Measurements from ENCODE around the gene F5.

Gene F5

DNA sequence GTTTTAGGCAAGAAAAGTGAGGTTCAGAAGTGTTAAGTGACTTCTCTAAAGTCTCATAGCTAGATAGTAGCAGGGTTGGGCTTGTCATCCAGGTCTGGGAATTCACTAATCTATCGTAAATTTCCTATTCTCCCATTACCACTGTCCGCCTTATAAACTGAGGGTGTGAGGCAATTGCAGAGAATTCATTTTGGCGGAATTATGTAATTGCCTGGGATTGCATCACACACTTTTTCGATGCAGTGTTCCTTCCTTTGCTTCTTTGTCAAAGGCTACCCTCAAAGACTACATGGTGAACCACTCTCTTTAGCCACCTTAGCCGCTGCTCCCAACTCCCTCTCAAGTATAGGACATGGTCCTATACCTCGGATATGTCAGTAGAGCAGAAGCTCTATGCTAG is 24.6 kb upstream of the F5 start:
- Histone ChIP-seq H3K4me1 (ENCODE audit: control insufficient read depth, insufficient read depth, low read length) (no peaks in the 10 kb centered on the region), H3K9me3 (ENCODE audit: control insufficient read depth, low read length) (no peaks in the 10 kb centered on the region), H3K27me3 (replicated peaks; ENCODE audit: control insufficient read depth, insufficient read depth, low read length) (peaks cover 54% of the 10 kb centered on the region), H3K36me3 (ENCODE audit: control insufficient read depth, insufficient read depth, low read length, severe bottlenecking) (no peaks in the 10 kb centered on the region), H3K9ac (ENCODE audit: low read length) (no peak overlapping the region), H3K4me3 (ENCODE audit: low read length) (no peak overlapping the region)
- DNase-seq (ENCODE audit: low read depth), result no peak

DNA sequence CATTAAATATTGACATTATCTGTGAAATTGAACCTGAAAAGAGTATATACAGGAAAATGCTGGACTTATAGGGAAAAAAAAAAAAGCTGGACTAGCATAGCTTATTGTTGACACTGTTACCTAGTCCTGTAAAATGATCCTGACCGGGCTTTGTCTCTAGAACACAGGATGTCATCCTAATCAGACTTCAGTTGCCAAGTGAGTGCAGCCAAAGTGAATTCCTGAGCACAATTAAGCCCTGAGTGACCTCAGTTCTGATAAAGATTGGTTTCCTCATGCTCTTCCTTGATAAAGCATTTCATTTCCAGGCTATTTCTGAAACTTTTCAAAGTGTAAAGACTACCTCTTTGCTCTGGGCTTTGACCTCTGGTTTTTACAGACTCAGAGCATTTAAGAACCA is 23.8 kb upstream of the F5 start:
- no peaks in the 10 kb centered on the region for H3K4me1 ChIP-seq (ENCODE audit: control insufficient read depth, insufficient read depth, low read length)
- H3K4me3 ChIP-seq (ENCODE audit: low read length), result no peak overlapping the region
- peaks cover 50% of the 10 kb centered on the region for H3K27me3 ChIP-seq (replicated peaks; ENCODE audit: control insufficient read depth, insufficient read depth, low read length)
- no peak for DNase-seq (ENCODE audit: low read depth)
- H3K9me3 ChIP-seq (ENCODE audit: control insufficient read depth, low read length), result no peaks in the 10 kb centered on the region
- no peaks in the 10 kb centered on the region for H3K36me3 ChIP-seq (ENCODE audit: control insufficient read depth, insufficient read depth, low read length, severe bottlenecking)
- H3K9ac ChIP-seq (ENCODE audit: low read length), result no peak overlapping the region

DNA sequence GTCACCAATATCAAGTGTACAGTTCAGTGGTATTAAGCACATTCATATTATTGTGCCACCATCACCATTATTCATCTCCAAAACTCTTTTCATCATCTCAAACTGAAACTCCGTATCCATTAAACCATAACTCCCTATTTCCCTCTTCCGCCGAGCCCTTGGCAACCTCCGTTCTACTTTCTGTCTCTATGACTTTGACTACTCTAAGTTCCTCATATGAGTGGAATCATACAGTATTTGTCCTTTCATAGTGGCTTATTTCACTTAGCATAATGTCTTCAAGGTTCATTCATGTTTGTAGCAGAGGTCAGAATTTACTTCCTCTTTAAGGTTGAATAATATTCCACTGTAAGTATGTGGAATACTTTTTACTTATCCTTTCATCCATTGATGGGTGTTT is 21.9 kb upstream of the F5 start:
- H3K9ac ChIP-seq (ENCODE audit: low read length), result no peak overlapping the region
- H3K4me3 ChIP-seq (ENCODE audit: low read length), result no peak overlapping the region
- peaks cover 45% of the 10 kb centered on the region for H3K27me3 ChIP-seq (replicated peaks; ENCODE audit: control insufficient read depth, insufficient read depth, low read length)
- no peaks in the 10 kb centered on the region for H3K36me3 ChIP-seq (ENCODE audit: control insufficient read depth, insufficient read depth, low read length, severe bottlenecking)
- no peaks in the 10 kb centered on the region for H3K9me3 ChIP-seq (ENCODE audit: control insufficient read depth, low read length)
- DNase-seq (ENCODE audit: low read depth), result no peak
- no peaks in the 10 kb centered on the region for H3K4me1 ChIP-seq (ENCODE audit: control insufficient read depth, insufficient read depth, low read length)

DNA sequence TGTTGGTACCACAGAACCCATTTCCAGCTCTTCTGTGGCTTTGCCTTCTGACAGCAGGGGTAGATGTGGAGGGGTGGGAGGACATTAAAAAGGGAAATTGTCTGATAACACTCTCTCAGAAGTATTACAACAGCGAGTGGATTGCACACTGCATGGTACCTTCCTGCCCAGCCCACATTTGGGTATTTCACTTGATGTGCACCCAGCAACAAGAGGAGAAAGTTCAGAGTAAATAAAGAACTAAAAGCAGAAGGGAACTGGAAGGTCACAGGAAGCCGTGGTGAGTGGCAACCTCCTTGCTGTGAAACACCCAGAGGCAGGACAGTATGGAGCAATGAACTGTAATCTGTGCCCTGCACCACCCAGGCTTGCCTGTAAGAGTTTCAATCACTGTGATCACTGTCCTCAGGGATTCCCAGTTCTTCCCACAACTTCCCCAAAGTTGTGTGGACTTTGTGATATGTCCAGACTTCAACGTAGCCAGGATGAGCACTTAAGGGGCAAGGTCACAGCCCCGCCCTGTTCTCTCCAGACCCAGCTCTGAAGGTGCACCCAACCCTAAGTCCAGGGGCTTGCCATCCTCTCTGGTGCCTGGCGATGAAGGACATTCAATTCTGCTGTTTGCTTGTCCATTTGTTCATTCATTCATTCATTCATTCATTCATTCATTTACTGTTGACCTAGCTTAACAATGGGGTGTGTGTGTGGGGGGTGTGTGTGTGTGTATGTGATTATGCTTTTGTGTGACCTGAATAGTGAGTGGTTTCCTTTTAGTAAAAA is 18.7 kb upstream of the F5 start:
- Histone ChIP-seq H3K4me3 (ENCODE audit: low read length) (no peak overlapping the region), H3K9me3 (ENCODE audit: control insufficient read depth, low read length) (no peaks in the 10 kb centered on the region), H3K27me3 (replicated peaks; ENCODE audit: control insufficient read depth, insufficient read depth, low read length) (peaks cover 31% of the 10 kb centered on the region), H3K36me3 (ENCODE audit: control insufficient read depth, insufficient read depth, low read length, severe bottlenecking) (no peaks in the 10 kb centered on the region), H3K4me1 (ENCODE audit: control insufficient read depth, insufficient read depth, low read length) (no peaks in the 10 kb centered on the region), H3K9ac (ENCODE audit: low read length) (no peak overlapping the region)
- DNase-seq (ENCODE audit: low read depth), result no peak

DNA sequence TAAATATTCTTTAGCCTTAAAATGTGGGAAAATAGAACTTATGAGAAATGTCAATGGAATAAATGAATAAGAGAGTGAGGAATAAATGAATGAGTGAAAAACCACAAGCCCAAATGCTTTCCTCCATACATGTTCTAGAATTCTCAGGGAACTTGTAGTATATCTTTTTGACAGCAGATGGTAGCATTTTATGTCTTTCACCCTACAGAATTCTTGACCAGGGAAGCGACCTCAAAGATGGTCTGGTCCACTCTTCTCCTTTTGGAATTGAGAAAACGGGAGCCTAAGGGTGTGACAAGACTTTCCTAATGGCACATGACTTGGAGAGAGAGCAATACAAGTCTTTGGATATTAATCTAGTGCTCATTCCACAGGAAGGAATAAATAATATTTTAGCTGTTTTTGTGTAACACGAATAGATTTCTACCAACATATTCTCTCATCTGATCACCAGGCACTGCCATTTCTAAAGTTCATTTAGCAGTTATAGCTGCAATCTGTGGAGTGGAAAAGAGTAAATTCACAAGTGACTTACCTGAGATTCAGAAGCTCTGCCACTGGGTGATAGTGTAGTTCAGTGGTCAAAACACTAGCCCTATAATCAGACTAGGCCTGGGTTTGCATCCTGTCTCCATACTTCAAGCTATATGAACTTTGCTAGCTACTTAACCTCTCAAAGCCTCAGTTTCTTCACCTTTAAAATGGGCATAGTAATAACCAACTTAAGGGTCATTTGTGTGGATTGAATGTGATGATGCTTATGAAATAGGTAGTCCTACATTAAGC is 15.0 kb upstream of the F5 start:
- no peak overlapping the region for H3K9ac ChIP-seq (ENCODE audit: low read length)
- peaks cover 17% of the 10 kb centered on the region for H3K27me3 ChIP-seq (replicated peaks; ENCODE audit: control insufficient read depth, insufficient read depth, low read length)
- no peaks in the 10 kb centered on the region for H3K36me3 ChIP-seq (ENCODE audit: control insufficient read depth, insufficient read depth, low read length, severe bottlenecking)
- DNase-seq (ENCODE audit: low read depth), result peak; percentile 68
- peaks cover 5% of the 10 kb centered on the region for H3K4me1 ChIP-seq (ENCODE audit: control insufficient read depth, insufficient read depth, low read length)
- H3K4me3 ChIP-seq (ENCODE audit: low read length), result no peak overlapping the region
- H3K9me3 ChIP-seq (ENCODE audit: control insufficient read depth, low read length), result no peaks in the 10 kb centered on the region

DNA sequence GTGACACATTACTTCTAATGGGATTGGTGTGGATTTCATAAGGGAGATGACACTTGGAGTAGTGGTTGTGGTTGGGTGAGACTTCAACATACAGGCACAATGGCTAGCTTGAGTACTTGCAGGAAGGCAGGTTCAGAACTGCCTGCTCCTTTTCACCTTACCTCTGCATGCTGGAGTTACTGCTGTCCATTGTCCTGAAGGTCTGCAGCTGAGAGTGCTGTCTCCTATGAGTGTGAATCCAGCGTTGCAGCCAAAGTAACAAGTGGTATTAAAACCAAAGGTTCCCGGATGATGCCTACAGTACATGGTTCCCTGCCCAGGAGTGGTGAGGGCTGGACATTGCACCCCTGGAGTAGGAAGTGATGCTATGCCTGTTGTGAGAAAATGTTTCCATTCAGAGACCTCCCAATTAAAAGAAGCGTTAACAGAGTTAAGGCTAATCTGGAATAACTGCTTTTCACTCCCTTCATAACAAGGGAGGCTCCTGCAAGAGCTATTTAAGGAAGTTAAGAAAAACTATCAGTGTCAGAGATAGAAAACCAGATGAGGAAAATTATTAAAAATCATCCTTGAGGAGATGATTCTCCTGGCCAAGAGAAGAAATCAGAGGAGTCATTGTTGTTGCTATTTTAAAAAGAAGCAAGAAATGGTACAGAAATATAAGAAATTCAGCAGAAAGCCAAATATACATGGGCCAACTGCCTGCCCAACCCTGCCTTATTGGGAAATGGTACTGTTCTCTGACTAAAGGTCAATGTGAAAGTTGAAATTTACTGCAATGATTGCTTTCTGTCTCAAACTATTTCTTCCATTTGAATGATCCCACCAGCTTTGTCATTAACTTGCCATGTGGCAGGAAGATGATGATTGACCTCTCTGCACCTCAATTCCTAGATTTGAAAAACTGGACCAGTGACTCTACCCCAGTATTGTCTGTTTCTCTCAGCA is 9.8 kb upstream of the F5 start:
- peaks cover 24% of the 10 kb centered on the region for H3K27me3 ChIP-seq (replicated peaks; ENCODE audit: control insufficient read depth, insufficient read depth, low read length)
- no peaks in the 10 kb centered on the region for H3K9me3 ChIP-seq (ENCODE audit: control insufficient read depth, low read length)
- H3K36me3 ChIP-seq (ENCODE audit: control insufficient read depth, insufficient read depth, low read length, severe bottlenecking), result no peaks in the 10 kb centered on the region
- no peak overlapping the region for H3K4me3 ChIP-seq (ENCODE audit: low read length)
- H3K9ac ChIP-seq (ENCODE audit: low read length), result no peak overlapping the region
- peaks cover 5% of the 10 kb centered on the region for H3K4me1 ChIP-seq (ENCODE audit: control insufficient read depth, insufficient read depth, low read length)
- peak; percentile 24 for DNase-seq (ENCODE audit: low read depth)

DNA sequence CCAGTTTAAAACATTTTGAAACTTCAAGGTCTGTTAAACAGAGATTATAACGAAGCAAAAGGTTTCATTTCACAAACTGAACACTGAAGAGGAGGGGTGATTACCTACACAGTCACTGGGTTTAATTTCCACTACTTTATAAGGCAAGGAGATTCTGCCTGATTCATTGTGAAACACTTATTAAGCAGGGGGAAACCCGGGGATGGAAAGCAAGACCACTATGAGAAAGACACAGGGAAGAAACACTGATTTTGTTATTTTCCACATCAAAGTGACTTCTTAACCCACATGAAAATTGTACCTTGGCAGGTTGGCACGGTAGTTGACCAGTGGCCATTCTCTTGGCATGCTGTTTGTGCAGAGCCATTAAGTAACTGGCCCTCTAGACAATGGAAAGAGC is 8.1 kb upstream of the F5 start:
- Histone ChIP-seq H3K9me3 (ENCODE audit: control insufficient read depth, low read length) (no peaks in the 10 kb centered on the region), H3K9ac (ENCODE audit: low read length) (no peak overlapping the region), H3K27me3 (replicated peaks; ENCODE audit: control insufficient read depth, insufficient read depth, low read length) (peaks cover 20% of the 10 kb centered on the region), H3K36me3 (ENCODE audit: control insufficient read depth, insufficient read depth, low read length, severe bottlenecking) (no peaks in the 10 kb centered on the region), H3K4me1 (ENCODE audit: control insufficient read depth, insufficient read depth, low read length) (peaks cover 5% of the 10 kb centered on the region), H3K4me3 (ENCODE audit: low read length) (no peak overlapping the region)
- no peak for DNase-seq (ENCODE audit: low read depth)

DNA sequence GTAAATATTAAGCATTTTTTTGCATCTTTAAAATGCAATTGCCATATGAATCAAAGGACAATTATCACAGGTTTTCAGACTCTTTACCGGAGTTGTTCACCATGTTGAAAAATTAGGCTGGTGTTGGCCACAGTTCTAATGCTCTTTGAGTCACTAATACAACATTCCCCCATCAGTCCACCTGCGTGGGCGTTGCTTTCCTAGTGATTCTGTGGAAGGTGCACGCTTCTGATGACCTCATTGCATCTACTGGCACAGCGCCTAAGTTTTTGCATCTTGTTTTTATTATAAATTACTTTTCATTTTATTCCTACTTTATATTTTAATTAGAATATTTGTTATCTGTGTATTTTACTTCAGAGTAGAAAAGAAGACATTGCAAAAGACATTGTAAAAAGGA is 4.7 kb upstream of the F5 start:
- no peak for DNase-seq (ENCODE audit: low read depth)
- Histone ChIP-seq H3K4me1 (ENCODE audit: control insufficient read depth, insufficient read depth, low read length) (peaks cover 5% of the 10 kb centered on the region), H3K4me3 (ENCODE audit: low read length) (no peak overlapping the region), H3K9me3 (ENCODE audit: control insufficient read depth, low read length) (no peaks in the 10 kb centered on the region), H3K27me3 (replicated peaks; ENCODE audit: control insufficient read depth, insufficient read depth, low read length) (peaks cover 17% of the 10 kb centered on the region), H3K9ac (ENCODE audit: low read length) (no peak overlapping the region), H3K36me3 (ENCODE audit: control insufficient read depth, insufficient read depth, low read length, severe bottlenecking) (no peaks in the 10 kb centered on the region)

DNA sequence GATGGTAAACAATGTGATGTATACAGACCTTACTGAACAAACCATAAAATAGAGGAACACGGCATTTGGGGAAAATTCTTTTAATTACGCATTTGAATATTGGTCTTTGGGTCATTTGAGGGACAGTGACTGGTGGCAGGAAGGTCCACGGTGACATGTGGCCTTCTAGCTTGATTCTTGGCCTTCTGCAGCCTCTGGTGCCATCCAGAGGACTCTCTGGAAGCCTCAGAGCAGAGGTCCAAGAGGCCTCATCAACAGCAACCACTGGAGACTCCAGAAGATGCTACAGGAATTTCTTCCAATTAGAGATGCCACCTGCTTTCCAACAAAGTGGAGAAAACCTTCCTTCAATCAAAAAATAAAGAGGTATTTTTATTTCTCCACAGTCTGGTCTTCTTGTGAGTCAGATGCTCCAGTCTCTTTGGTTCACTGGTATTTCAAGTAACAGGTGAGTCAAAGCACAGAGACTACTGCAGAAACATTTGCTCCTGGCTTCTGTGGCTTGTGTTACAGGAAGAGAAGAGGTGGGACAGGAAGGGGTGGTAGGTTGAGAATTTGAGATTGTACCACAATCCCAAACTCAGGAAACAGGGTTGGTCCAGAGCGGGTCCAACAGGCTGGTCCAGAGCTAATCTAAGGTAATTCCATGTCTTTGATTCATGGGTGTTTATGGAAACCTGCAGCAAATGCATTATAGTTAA is 2.7 kb upstream of the F5 start:
- peaks cover 12% of the 10 kb centered on the region for H3K4me1 ChIP-seq (ENCODE audit: control insufficient read depth, insufficient read depth, low read length)
- no peaks in the 10 kb centered on the region for H3K9me3 ChIP-seq (ENCODE audit: control insufficient read depth, low read length)
- DNase-seq (ENCODE audit: low read depth), result no peak
- H3K9ac ChIP-seq (ENCODE audit: low read length), result no peak overlapping the region
- H3K36me3 ChIP-seq (ENCODE audit: control insufficient read depth, insufficient read depth, low read length, severe bottlenecking), result no peaks in the 10 kb centered on the region
- no peak overlapping the region for H3K4me3 ChIP-seq (ENCODE audit: low read length)
- peaks cover 17% of the 10 kb centered on the region for H3K27me3 ChIP-seq (replicated peaks; ENCODE audit: control insufficient read depth, insufficient read depth, low read length)

DNA sequence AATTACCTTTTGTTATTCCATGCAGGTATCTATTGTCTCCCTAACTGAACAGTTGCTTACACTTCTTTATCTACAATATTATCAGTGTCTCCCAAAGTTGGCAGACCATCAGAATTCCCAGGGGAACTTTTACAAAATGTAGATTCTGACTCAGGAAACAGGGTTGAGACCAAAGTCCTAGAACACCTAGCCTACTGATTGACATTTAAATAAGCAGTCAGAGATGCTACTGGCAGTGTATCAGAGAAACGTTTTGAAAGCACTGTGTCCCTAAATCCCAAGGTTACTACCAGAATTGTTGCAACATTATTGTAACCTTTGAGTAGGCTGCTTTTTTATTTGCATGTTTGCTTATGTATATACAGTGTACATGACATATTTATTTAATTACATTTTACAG is 1.8 kb upstream of the F5 start:
- Histone ChIP-seq H3K9me3 (ENCODE audit: control insufficient read depth, low read length) (no peaks in the 10 kb centered on the region), H3K4me3 (ENCODE audit: low read length) (no peak overlapping the region), H3K9ac (ENCODE audit: low read length) (no peak overlapping the region), H3K36me3 (ENCODE audit: control insufficient read depth, insufficient read depth, low read length, severe bottlenecking) (no peaks in the 10 kb centered on the region), H3K27me3 (replicated peaks; ENCODE audit: control insufficient read depth, insufficient read depth, low read length) (peaks cover 14% of the 10 kb centered on the region), H3K4me1 (ENCODE audit: control insufficient read depth, insufficient read depth, low read length) (peaks cover 12% of the 10 kb centered on the region)
- no peak for DNase-seq (ENCODE audit: low read depth)

Data from adipocyte (in vitro differentiated cells).